Measurements from ENCODE around the gene SUN1.

GRCh38 chr7:845731-846130, 13.5 kb downstream of the SUN1 start:
- TF ChIP-seq ZNF138 (tag by site-specific recombination; IDR thresholded peaks at IDR 0.05; ENCODE audit: borderline replicate concordance) (no peak), ZNF175 (tag by site-specific recombination; IDR thresholded peaks at IDR 0.05) (no peak), ZBTB7A (tag by site-specific recombination; IDR thresholded peaks at IDR 0.05; ENCODE audit: low read depth) (no peak), KLF8 (tag by site-specific recombination; IDR thresholded peaks at IDR 0.05) (no peak)

Measured in HEK293 (cell line).